NCI-H1092 (cell line): ENCODE data around the gene TIGAR.
A peak's percentile ranks its signal among the peaks of the same experiment; 100 is the strongest.

Experiments used
- DNase-seq: peaks from one replicate; lab custom pipeline; 2025; lab: John Stamatoyannopoulos, UW

TIGAR gene, protein sequence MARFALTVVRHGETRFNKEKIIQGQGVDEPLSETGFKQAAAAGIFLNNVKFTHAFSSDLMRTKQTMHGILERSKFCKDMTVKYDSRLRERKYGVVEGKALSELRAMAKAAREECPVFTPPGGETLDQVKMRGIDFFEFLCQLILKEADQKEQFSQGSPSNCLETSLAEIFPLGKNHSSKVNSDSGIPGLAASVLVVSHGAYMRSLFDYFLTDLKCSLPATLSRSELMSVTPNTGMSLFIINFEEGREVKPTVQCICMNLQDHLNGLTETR

DNA sequence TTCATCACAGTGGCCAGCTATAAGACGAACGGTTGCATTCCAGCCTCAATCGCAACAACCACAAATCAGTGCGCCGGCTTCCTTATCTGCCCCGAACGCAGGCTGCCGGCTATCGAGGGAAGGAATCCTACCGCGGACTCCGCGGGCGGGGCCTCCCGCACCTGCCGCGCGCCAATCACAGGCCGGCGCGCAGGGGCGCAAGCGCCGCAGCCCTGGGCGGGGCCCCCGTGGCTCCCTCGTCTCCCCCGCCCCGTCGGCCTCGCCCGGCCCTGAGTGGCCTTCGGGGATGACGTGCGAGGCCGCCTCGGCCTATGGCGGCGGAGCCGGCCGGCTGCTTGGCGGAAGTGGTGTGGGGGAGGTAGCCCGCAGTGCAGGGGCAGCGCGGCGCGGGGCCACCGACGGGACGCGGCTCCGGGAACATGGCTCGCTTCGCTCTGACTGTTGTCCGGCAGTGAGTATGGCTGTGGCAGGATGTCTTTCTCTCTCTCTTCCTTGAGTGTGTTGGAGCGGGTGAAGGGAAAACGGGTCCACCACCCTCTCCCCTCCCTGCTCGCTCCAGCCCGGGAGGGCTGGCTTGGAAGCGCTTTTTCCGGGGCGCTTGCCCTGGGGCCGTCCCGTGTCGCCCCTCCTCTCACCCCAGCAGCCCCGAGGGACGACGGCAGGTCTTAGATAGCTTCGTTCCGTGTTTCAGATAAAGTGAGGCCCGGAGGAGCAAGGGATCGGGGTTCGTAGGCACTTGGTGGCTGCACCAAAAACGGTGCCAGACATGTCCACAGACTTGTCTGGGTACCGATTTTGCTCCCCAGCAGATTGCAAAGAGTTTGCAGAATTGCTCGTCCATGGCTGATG, at the start of gene TIGAR:
Gene TIGAR (plus strand): TSS at position 361 of the 849 bp plus-strand sequence. CDS start 59 bp downstream, at position 420.
- DNase-seq, result peak; percentile 89

DNA sequence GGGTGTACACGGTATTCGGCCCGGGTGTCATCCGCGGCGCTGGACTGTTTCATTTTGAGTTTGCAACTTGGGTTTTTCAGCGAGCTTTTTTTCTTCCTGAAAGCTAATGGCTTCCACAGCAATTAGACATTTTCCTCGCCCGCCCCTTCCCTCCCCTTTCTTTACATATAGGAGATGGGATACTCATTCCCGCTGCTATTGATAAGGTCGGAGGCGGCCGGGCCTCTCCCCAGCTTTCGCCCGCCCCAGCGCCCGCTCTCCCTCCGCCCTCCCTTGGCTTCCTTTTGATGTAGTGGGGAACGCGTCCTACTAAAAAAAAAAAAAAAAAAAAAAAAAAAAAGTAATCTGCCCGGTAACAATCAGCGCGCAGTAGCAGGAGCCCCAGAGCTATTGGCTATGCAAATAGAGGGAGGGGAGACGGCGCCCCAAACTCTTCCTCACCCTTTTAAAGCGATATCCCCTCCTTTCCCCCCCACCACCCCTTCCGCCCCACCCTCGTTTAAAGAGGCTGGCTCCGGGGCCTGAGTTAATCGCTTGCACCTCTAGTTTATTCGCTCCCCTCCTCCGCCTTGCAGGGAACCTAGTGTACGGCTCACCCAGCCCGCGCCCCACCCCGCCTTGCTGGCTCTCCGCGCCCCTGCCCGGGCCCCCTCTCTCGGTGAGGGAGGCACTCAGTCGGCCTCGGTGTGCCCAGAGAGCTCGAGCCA, 49.1 kb upstream of the TIGAR start:
- no peak for DNase-seq

DNA sequence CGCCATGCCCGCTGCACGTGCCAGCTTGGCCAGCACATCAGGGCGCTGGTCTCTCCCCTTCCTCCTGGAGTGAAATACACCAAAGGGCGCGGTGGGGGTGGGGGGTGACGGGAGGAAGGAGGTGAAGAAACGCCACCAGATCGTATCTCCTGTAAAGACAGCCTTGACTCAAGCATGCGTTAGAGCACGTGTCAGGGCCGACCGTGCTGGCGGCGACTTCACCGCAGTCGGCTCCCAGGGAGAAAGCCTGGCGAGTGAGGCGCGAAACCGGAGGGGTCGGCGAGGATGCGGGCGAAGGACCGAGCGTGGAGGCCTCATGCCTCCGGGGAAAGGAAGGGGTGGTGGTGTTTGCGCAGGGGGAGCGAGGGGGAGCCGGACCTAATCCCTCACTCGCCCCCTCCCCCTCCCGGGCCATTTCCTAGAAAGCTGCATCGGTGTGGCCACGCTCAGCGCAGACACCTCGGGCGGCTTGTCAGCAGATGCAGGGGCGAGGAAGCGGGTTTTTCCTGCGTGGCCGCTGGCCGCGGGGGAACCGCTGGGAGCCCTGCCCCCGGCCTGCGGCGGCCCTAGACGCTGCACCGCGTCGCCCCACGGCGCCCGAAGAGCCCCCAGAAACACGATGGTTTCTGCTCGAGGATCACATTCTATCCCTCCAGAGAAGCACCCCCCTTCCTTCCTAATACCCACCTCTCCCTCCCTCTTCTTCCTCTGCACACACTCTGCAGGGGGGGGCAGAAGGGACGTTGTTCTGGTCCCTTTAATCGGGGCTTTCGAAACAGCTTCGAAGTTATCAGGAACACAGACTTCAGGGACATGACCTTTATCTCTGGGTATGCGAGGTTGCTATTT, 48.4 kb upstream of the TIGAR start:
- DNase-seq, result no peak

DNA sequence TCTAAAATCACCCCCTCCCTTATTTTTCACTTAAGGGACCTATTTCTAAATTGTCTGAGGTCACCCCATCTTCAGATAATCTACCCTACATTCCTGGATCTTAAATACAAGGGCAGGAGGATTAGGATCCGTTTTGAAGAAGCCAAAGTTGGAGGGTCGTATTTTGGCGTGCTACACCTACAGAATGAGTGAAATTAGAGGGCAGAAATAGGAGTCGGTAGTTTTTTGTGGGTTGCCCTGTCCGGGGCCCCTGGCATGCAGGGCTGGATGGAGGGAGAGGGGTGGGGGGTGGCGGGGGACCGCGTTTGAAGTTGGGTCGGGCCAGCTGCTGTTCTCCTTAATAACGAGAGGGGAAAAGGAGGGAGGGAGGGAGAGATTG, 47.8 kb upstream of the TIGAR start:
- no peak for DNase-seq

DNA sequence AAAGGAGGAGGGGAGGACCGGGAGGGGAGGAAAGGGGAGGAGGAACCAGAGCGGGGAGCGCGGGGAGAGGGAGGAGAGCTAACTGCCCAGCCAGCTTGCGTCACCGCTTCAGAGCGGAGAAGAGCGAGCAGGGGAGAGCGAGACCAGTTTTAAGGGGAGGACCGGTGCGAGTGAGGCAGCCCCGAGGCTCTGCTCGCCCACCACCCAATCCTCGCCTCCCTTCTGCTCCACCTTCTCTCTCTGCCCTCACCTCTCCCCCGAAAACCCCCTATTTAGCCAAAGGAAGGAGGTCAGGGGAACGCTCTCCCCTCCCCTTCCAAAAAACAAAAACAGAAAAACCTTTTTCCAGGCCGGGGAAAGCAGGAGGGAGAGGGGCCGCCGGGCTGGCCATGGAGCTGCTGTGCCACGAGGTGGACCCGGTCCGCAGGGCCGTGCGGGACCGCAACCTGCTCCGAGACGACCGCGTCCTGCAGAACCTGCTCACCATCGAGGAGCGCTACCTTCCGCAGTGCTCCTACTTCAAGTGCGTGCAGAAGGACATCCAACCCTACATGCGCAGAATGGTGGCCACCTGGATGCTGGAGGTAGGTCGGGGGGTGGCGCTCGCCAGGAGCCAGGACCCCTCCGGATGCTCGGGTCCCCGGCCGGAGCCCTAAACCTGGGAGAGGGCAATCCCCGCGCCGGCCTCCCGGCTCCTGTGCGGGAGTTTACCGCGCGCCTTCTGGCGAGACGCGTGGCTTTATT, 47.2 kb upstream of the TIGAR start, which contains the start of gene CCND2:
Gene CCND2 (plus strand): TSS at position 111 of the 744 bp plus-strand sequence. CDS start 279 bp downstream, at position 390.
- no peak for DNase-seq

DNA sequence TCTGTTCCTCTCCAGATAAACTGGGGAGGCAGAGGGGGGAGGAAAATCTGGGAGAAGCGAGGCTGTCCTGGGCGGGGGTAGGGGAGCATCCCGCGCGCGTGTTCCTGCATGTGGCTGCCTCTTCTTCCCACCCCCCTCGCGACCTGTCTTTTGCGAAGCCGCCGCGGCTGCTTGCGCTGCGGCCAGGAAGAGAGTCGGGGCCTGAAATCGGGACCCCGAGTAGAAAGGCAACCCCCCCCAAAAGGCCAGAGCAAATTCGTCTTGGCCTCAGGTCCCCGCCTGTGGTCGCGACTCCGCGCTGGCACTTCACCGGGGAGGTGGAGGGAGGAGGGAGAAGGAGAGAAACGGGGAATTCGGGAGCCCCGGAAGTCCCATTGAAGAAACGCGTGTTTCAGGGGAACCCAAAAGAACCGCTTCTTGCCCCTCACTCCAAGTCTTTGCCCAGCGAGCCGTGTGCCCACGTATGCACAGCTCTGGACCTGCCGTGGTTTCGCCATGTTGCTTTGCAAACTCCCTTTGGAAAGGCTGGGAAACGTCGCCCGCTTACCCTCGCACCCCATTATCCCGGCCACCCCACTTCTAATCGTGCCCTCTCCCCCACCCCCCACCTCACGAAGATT, 46.5 kb upstream of the TIGAR start:
- no peak for DNase-seq

DNA sequence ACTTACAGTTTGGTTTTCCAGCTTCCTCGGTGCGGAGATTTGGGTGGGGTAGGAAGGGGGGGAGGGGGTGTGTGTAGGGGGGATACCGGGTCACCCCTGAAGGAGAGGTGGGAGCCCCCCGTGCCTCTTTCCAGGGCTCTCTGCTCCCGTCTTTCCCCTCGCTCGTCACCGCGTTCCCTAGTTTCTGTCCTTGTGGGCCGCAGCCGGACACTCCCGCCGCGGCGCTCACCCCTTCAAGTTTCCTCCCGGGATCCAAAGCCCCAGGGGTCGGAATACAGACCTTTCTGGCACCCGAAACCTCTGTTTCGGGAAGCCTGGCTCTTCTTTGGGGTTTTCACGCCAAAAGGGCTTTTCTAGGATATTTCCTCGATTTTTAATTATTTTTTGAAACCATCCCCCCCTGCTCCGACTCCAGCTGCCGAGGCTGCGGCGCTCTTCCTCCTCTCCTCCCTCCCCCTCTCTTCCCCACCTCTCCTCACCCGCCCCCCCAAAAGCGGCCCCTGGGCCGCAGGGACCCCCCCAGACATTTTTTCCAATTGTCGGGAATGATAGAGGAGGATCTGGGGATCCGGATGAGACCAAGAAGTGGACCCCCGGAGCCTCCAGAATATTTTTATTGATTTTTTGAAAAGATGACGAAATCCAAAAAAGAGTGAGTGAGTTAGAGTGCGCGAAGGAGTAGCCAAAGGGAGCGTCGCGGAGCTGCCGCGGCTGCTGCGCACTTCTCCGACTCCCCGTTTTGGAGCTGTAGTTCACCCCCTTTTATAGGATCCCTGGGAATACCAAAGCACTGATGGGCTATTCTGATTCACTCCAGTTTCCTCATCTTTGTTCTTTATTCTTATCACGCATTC, 45.8 kb upstream of the TIGAR start:
- DNase-seq, result no peak

DNA sequence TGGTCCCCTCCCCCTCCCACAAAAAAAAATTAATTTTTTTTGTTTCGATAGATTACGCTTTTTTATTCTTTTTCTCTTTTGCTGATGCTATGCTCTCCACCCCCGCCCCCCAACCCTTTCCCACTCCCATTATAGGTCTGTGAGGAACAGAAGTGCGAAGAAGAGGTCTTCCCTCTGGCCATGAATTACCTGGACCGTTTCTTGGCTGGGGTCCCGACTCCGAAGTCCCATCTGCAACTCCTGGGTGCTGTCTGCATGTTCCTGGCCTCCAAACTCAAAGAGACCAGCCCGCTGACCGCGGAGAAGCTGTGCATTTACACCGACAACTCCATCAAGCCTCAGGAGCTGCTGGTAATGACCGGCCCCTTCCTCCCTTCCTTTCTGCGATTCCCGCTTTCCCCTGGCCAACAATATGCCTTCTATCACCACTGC, 45.1 kb upstream of the TIGAR start:
- no peak for DNase-seq

DNA sequence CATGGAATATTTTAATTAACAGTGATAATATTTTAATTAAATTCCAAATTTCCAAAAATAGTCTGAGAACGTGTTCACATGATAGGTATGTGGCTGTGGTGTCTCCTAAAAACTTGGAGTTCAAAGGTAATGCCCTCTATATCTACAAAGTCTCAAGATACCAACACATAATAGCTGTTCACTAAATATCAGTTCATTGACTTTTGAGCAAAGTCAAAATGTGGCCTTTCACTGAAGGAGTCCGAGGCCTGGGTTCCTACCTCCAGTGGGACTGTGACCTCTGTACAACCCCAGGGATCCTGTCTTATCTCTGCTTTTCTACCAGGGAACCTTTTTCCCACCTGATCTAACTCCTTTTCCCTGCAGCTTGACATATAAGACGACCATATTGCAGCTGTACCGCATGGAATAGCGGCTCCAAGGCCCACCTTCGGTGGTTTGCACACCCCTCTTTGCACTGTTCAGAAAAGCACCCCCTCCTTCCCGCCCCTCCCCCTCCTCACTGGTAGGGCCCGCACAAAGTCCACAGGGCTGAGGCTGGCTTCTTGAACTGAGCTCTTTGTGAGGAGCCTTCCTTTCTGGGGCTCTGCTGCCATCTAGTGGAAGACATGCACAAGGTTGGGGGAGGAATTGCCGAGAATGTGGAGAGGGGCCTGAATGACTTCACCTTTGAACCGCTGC, 44.3 kb upstream of the TIGAR start:
- DNase-seq, result peak; percentile 70

DNA sequence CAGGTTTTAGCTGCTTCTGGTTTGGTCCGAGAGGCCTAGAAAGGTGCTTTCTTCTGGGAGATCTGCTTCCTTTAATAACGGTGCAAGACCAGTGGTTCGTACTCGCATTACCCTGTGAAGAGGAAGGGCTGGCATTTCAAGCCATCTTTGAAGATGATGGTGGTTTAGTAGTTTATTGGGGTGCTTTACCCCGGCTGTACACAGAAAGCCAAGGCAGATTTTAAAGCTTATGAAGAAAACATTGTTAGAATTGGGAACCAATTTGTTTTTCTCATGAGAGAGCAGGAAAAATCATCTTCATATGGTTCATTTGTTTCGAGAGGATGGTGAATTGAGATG, 43.8 kb upstream of the TIGAR start:
- DNase-seq, result no peak

DNA sequence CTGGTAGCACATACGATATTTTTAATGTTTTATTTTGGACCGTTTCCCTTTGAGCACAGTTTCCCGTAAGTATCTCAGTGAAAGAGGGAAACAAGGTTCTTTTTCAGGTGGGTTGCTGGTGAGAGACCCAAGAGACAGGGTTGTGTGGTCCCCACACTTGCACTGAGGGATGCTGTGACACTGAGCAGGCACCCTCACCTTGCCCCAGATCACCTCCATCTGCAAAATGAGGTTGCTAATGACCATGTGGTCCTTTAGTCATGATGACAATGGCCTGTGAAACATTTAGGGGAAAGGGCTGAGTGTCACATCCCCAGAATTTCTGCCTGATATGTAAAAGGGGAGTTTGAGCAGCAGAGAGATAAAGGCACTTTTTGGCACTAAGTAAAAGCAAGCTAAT, 43.2 kb upstream of the TIGAR start:
- no peak for DNase-seq

DNA sequence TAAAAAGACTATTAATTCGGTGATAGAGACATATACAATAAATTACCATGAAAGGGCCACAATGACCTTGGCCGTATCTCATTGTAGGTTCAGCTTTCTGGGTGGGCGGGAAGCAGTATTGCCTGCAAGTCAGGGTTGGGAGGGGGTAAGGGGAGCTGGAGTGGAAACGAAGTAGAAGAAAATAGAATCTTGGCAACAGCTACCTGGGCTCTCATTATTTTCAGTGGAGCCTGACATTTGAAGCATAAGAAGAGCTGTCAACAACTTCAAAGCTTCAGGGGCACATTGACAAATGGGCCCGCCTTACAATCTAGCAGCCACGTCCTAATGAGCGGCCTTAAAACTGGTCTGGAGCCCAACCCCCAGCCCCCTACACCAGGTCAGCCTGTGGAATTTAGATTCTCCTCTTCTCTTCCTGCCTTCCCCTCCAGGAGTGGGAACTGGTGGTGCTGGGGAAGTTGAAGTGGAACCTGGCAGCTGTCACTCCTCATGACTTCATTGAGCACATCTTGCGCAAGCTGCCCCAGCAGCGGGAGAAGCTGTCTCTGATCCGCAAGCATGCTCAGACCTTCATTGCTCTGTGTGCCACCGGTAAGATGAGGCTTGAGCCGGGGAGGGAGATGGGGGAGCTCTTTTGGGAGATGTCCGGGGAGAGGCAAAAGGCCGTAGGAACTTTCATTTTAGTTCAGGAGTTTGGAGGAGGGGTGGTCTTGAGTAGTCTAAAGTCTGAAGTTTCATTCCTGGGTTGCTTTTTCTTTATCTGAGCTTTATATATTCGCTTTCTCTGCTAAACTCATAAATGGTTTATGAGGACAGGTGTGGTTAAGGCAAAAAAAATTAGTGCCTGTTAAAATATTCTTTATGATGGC, 42.5 kb upstream of the TIGAR start:
- DNase-seq, result no peak

DNA sequence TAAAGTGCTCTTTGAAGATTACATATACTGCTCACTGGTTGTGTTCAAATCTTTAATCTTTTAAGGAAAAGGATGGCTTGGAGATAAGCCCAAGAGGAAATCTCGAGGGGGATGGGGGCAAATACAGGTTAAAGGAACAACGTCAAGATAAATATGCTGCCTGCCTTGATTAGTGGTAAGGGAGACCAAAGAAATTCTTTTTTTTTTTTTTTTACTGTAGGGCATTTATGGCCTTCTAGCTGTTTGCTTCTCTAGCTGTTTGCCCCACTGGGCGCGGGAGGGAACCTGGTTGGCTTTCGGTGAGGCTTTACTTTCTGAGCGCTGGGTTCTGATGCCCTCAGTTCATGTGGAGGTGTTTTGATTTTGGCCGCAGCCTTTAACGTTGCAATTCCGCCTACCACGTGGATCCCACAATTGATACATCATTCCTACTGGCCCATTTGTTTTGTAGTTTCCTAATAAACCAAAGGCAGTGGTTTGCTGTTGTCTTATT, 41.8 kb upstream of the TIGAR start:
- no peak for DNase-seq

DNA sequence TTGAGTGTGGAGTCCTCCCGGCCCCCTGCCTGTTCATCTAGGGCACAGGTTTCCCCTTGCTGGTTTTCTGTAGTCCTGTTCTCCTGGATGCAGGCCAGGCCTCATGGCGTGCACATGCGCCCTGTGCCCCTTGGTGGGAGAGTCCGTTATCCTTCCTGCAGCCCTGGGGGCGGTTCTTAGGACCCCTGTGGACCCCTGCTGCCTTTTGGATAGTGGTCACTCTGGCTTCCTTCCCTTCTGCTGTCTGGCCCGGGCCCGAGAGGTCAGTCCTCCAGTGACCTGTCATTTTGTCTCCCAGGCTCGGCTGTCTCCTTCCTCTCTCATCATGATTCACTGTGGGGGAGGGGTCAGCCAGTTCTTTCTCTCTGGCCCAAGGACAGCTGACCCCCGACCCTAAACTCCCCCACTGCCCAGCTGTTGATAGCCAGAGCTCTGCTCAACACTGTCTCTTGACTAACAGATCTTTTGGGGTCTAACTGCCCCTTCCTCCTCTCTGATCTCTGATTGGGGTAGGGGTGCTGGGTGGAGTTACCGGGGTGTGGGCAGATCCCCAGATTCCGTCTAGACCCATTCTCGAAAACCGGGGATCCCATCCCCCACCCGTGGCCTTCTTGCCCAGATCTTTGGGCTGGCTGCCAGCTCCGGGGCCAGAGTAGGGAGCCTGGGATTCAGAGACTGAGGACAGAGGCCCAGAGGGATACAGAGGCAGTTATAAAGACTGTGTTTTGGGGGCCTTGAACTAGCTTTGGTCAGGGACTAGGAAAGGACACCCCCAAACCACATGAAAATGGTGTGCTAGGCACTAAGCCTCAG, 40.5 kb upstream of the TIGAR start:
- no peak for DNase-seq

DNA sequence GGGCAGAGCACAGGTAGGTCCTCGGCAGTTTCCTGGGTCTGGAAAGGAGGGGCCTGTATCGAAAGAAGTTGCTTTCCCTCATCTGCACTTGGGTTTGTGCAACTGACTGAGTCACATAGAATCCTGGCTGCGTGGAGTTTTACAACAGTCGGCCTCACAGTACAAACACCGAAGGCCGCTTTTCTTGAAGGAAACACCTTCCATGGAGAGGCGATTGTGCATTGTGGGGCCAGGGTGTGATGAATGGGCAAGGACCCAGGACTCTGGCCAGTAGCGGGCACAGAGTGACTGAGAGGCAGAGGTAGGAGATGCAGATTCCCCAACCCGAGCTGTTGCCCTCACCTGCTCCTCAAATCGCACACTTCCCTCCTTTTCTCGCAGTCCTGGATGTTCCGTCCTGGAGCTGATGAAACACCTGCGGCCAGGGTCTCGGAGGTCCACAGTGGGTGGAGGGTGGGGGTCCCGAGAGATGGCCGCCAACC, 39.8 kb upstream of the TIGAR start:
- DNase-seq, result no peak

DNA sequence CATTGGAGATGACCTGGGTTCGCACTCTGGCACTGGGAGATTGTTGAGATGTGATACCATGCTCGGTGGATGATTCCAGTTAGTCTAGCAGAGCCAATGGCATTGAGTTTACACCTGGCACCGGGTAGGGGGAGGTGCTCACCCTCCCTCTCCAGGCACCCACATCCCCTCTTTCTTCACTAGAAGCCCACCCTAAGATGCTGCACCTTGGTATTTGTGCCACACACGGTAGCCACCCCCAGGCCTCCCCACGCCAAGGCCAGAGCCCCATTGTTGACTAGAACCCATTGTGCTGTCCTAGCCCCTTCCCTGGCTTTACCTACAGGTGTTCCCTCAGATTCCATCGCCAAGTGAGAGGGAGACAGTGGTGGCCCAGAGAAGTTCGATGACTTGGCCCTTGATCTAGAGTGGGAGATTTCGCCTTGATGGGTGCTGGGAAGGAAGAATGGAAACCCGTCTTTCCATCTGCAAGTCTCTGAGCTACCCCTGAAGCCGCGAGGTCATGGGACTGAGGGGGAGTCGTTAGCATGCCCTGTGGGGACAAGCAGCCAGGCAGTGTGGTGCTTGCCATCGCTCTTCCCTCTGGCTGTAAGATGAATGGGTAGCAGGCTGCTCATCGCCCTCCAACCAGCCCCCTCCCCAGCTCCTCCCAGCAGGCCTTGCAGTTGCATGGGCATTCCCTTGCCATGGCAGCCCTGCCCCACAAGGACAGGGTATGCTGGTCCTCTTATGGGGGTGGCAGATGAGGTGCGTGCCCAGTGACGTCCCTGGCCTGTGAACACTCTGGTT, 38.7 kb upstream of the TIGAR start:
- DNase-seq, result no peak
